ENCODE measurements around the gene TCEANC.

Gene TCEANC

GRCh38 chrX:13694359-13694758, 41.4 kb downstream of the TCEANC start:
- H3K4me3 ChIP-seq (ENCODE audit: low read length), result no peak overlapping the region
- peaks cover 15% of the 10 kb centered on the region for H3K4me1 ChIP-seq (ENCODE audit: control insufficient read depth, insufficient read depth, low read length)
- no peaks in the 10 kb centered on the region for H3K36me3 ChIP-seq (ENCODE audit: insufficient read depth, low read length)
- no peaks in the 10 kb centered on the region for H3K9me3 ChIP-seq (replicated peaks; ENCODE audit: low read length)
- H3K4me2 ChIP-seq (ENCODE audit: low read length), result peak overlapping the region; percentile 28
- no peaks in the 10 kb centered on the region for H3K27me3 ChIP-seq (ENCODE audit: control insufficient read depth, insufficient read depth, low read length)
- H3K9ac ChIP-seq (ENCODE audit: low read depth, low read length), result no peak overlapping the region

GRCh38 chrX:13694983-13695382, 42.0 kb downstream of the TCEANC start:
- Histone ChIP-seq H3K9me3 (replicated peaks; ENCODE audit: low read length) (no peaks in the 10 kb centered on the region), H3K9ac (ENCODE audit: low read depth, low read length) (no peak overlapping the region), H3K4me2 (ENCODE audit: low read length) (peak overlapping the region; percentile 28), H3K4me3 (ENCODE audit: low read length) (no peak overlapping the region), H3K4me1 (ENCODE audit: control insufficient read depth, insufficient read depth, low read length) (peaks cover 18% of the 10 kb centered on the region), H3K27me3 (ENCODE audit: control insufficient read depth, insufficient read depth, low read length) (no peaks in the 10 kb centered on the region), H3K36me3 (ENCODE audit: insufficient read depth, low read length) (no peaks in the 10 kb centered on the region)

- no peaks in the 10 kb centered on the region for H3K9me3 ChIP-seq (replicated peaks; ENCODE audit: low read length)
- H3K4me3 ChIP-seq (ENCODE audit: low read length), result no peak overlapping the region
- no peaks in the 10 kb centered on the region for H3K36me3 ChIP-seq (ENCODE audit: insufficient read depth, low read length)
- no peak overlapping the region for H3K4me2 ChIP-seq (ENCODE audit: low read length)
- no peak overlapping the region for H3K9ac ChIP-seq (ENCODE audit: low read depth, low read length)
- peaks cover 17% of the 10 kb centered on the region for H3K4me1 ChIP-seq (ENCODE audit: control insufficient read depth, insufficient read depth, low read length)
- H3K27me3 ChIP-seq (ENCODE audit: control insufficient read depth, insufficient read depth, low read length), result no peaks in the 10 kb centered on the region
These were observed 42.7 kb downstream of the TCEANC start for GRCh38 chrX:13695601-13696115.

- H3K4me3 ChIP-seq (ENCODE audit: low read length), result no peak overlapping the region
- H3K36me3 ChIP-seq (ENCODE audit: insufficient read depth, low read length), result no peaks in the 10 kb centered on the region
- H3K4me1 ChIP-seq (ENCODE audit: control insufficient read depth, insufficient read depth, low read length), result peaks cover 16% of the 10 kb centered on the region
- H3K9me3 ChIP-seq (replicated peaks; ENCODE audit: low read length), result no peaks in the 10 kb centered on the region
- no peak overlapping the region for H3K4me2 ChIP-seq (ENCODE audit: low read length)
- H3K9ac ChIP-seq (ENCODE audit: low read depth, low read length), result no peak overlapping the region
- H3K27me3 ChIP-seq (ENCODE audit: control insufficient read depth, insufficient read depth, low read length), result no peaks in the 10 kb centered on the region
These were observed 44.5 kb downstream of the TCEANC start for GRCh38 chrX:13697455-13697854.

DNA sequence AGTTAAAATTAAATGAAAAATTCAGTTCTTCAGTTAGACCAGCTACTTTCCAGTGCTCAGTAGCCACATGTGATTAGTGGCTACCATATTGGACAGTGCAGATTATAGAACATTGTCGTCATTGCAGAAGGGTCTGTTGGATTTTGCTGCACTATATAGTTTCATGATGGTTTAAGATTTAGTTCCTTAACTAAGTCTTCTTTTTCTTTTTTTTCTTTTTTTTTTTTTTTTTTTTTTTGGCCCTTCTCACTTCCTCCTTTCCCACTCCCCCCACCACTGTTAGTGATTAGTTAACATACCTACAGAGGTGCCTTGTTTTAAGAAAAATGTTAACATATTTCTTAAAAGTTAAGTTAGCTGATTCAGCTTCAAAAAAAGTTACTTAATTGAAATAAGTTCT, 45.0 kb downstream of the TCEANC start:
- H3K4me3 ChIP-seq (ENCODE audit: low read length), result no peak overlapping the region
- no peaks in the 10 kb centered on the region for H3K9me3 ChIP-seq (replicated peaks; ENCODE audit: low read length)
- H3K9ac ChIP-seq (ENCODE audit: low read depth, low read length), result no peak overlapping the region
- H3K4me1 ChIP-seq (ENCODE audit: control insufficient read depth, insufficient read depth, low read length), result peaks cover 16% of the 10 kb centered on the region
- H3K27me3 ChIP-seq (ENCODE audit: control insufficient read depth, insufficient read depth, low read length), result no peaks in the 10 kb centered on the region
- no peaks in the 10 kb centered on the region for H3K36me3 ChIP-seq (ENCODE audit: insufficient read depth, low read length)
- no peak overlapping the region for H3K4me2 ChIP-seq (ENCODE audit: low read length)

GRCh38 chrX:13698432-13698831, 45.5 kb downstream of the TCEANC start:
- Histone ChIP-seq H3K27me3 (ENCODE audit: control insufficient read depth, insufficient read depth, low read length) (no peaks in the 10 kb centered on the region), H3K36me3 (ENCODE audit: insufficient read depth, low read length) (no peaks in the 10 kb centered on the region), H3K9ac (ENCODE audit: low read depth, low read length) (no peak overlapping the region), H3K4me3 (ENCODE audit: low read length) (no peak overlapping the region), H3K9me3 (replicated peaks; ENCODE audit: low read length) (no peaks in the 10 kb centered on the region), H3K4me2 (ENCODE audit: low read length) (no peak overlapping the region), H3K4me1 (ENCODE audit: control insufficient read depth, insufficient read depth, low read length) (peaks cover 16% of the 10 kb centered on the region)

DNA sequence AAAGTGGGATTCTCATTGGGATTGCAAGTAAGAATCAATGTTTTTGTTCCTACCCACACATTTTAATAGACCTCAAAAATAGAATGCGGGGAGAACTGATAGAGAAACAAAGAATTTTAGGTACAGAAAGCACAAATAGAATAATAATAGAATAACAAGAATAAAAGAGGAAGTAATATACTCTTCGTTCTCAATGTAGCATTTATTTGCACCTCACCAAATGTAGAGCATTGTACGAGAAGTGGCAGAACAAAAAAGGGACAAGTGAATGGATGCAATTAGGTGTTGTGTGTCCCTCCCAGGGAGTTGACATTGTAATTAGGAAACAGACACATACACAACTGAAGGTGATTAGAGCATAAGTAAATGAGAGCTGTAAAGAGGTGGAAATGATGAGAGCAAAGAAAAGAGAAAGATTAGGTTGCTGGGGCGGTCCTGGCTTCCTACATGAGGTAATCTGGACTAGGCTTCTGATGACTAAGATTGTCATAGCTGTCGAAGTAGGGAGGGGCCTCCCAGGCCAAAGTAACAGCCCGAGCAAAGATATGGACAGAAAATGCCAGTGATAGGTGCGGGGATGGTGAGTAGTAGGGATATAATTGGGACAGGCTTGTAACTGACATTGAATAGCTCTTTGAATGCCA, 46.4 kb downstream of the TCEANC start:
- Histone ChIP-seq H3K27me3 (ENCODE audit: control insufficient read depth, insufficient read depth, low read length) (no peaks in the 10 kb centered on the region), H3K4me3 (ENCODE audit: low read length) (no peak overlapping the region), H3K36me3 (ENCODE audit: insufficient read depth, low read length) (no peaks in the 10 kb centered on the region), H3K4me1 (ENCODE audit: control insufficient read depth, insufficient read depth, low read length) (peaks cover 18% of the 10 kb centered on the region), H3K9me3 (replicated peaks; ENCODE audit: low read length) (no peaks in the 10 kb centered on the region), H3K4me2 (ENCODE audit: low read length) (peak overlapping the region; percentile 17), H3K9ac (ENCODE audit: low read depth, low read length) (no peak overlapping the region)

- no peaks in the 10 kb centered on the region for H3K36me3 ChIP-seq (ENCODE audit: insufficient read depth, low read length)
- no peak overlapping the region for H3K4me3 ChIP-seq (ENCODE audit: low read length)
- no peak overlapping the region for H3K9ac ChIP-seq (ENCODE audit: low read depth, low read length)
- peaks cover 12% of the 10 kb centered on the region for H3K4me1 ChIP-seq (ENCODE audit: control insufficient read depth, insufficient read depth, low read length)
- no peak overlapping the region for H3K4me2 ChIP-seq (ENCODE audit: low read length)
- no peaks in the 10 kb centered on the region for H3K9me3 ChIP-seq (replicated peaks; ENCODE audit: low read length)
- H3K27me3 ChIP-seq (ENCODE audit: control insufficient read depth, insufficient read depth, low read length), result no peaks in the 10 kb centered on the region
These were observed 47.4 kb downstream of the TCEANC start for GRCh38 chrX:13700380-13700779.

GRCh38 chrX:13702111-13702789, 49.3 kb downstream of the TCEANC start:
- Histone ChIP-seq H3K27me3 (ENCODE audit: control insufficient read depth, insufficient read depth, low read length) (no peaks in the 10 kb centered on the region), H3K9me3 (replicated peaks; ENCODE audit: low read length) (no peaks in the 10 kb centered on the region), H3K9ac (ENCODE audit: low read depth, low read length) (no peak overlapping the region), H3K36me3 (ENCODE audit: insufficient read depth, low read length) (peaks cover under 1% of the 10 kb centered on the region), H3K4me2 (ENCODE audit: low read length) (no peak overlapping the region), H3K4me3 (ENCODE audit: low read length) (no peak overlapping the region), H3K4me1 (ENCODE audit: control insufficient read depth, insufficient read depth, low read length) (peaks cover 12% of the 10 kb centered on the region)

GRCh38 chrX:13703135-13703534, 50.2 kb downstream of the TCEANC start:
- Histone ChIP-seq H3K27me3 (ENCODE audit: control insufficient read depth, insufficient read depth, low read length) (no peaks in the 10 kb centered on the region), H3K36me3 (ENCODE audit: insufficient read depth, low read length) (peaks cover 7% of the 10 kb centered on the region), H3K4me1 (ENCODE audit: control insufficient read depth, insufficient read depth, low read length) (peaks cover 12% of the 10 kb centered on the region), H3K9ac (ENCODE audit: low read depth, low read length) (no peak overlapping the region), H3K9me3 (replicated peaks; ENCODE audit: low read length) (no peaks in the 10 kb centered on the region), H3K4me2 (ENCODE audit: low read length) (no peak overlapping the region), H3K4me3 (ENCODE audit: low read length) (no peak overlapping the region)

GRCh38 chrX:13703589-13703988, 50.6 kb downstream of the TCEANC start:
- Histone ChIP-seq H3K4me3 (ENCODE audit: low read length) (no peak overlapping the region), H3K9ac (ENCODE audit: low read depth, low read length) (no peak overlapping the region), H3K4me2 (ENCODE audit: low read length) (peak overlapping the region; percentile 4), H3K9me3 (replicated peaks; ENCODE audit: low read length) (no peaks in the 10 kb centered on the region), H3K27me3 (ENCODE audit: control insufficient read depth, insufficient read depth, low read length) (no peaks in the 10 kb centered on the region), H3K36me3 (ENCODE audit: insufficient read depth, low read length) (peaks cover 7% of the 10 kb centered on the region), H3K4me1 (ENCODE audit: control insufficient read depth, insufficient read depth, low read length) (peaks cover 12% of the 10 kb centered on the region)

DNA sequence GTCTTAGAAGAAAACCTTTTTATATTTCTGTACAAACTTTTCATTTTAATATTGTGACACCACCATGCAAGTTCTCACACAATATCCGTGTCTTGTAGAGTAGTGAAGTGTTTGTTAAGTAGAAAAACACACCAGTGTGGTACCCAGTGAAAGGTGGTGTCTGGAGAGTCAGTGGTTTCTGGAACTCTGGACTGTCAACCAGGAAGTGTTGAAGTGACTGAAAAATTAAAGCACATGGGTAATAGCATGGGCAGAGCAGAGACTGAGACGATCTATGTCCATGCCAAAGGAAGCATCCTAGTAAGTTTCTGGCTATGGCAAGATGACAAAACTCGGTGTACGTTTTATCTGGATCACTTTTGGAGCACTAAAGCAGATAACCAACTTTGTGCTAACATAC, 58.2 kb downstream of the TCEANC start:
- Histone ChIP-seq H3K9ac (ENCODE audit: low read depth, low read length) (no peak overlapping the region), H3K36me3 (ENCODE audit: insufficient read depth, low read length) (peaks cover 21% of the 10 kb centered on the region), H3K9me3 (replicated peaks; ENCODE audit: low read length) (no peaks in the 10 kb centered on the region), H3K4me2 (ENCODE audit: low read length) (no peak overlapping the region), H3K27me3 (ENCODE audit: control insufficient read depth, insufficient read depth, low read length) (no peaks in the 10 kb centered on the region), H3K4me3 (ENCODE audit: low read length) (no peak overlapping the region), H3K4me1 (ENCODE audit: control insufficient read depth, insufficient read depth, low read length) (no peaks in the 10 kb centered on the region)

Data from skeletal muscle satellite cell (primary cell).